ENCODE measurements around the gene TALDO1.

DNA sequence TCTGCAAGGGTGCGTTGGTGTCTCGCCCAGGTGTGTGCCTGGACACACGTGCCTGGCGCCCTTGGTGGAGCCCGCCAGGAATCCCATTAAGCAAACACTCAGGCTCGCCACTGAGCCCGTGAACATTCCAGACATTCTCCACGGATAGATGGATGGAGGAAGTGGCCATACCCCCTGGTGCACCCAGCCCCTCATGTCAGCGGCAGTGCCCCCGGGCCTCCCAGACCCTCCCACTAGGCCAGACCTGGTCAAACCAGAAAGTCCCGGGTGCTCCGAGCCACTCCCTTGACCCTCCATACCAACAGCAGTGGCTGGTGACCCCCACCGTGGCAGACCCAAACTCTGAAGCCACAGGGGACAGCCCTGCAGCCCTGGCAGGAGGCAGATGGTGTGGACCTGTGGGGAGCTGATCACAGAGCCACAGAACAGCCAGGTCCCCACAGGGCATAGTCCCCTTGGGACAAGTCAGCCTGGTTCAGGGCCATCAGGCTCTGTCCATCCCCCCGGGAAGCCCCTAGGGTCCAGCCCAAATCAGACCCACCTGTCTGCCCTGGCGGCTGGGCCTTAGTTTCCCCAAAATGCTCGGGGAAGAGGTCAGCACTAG lies 39.3 kb upstream of the TALDO1 start:
- TF ChIP-seq, protein P1, sequence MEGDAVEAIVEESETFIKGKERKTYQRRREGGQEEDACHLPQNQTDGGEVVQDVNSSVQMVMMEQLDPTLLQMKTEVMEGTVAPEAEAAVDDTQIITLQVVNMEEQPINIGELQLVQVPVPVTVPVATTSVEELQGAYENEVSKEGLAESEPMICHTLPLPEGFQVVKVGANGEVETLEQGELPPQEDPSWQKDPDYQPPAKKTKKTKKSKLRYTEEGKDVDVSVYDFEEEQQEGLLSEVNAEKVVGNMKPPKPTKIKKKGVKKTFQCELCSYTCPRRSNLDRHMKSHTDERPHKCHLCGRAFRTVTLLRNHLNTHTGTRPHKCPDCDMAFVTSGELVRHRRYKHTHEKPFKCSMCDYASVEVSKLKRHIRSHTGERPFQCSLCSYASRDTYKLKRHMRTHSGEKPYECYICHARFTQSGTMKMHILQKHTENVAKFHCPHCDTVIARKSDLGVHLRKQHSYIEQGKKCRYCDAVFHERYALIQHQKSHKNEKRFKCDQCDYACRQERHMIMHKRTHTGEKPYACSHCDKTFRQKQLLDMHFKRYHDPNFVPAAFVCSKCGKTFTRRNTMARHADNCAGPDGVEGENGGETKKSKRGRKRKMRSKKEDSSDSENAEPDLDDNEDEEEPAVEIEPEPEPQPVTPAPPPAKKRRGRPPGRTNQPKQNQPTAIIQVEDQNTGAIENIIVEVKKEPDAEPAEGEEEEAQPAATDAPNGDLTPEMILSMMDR (IDR thresholded peaks at IDR 0.05; ENCODE audit: extremely low read depth in 1 of 2, insufficient read depth in 1 of 2, low read depth in 1 of 2, low read length in 2 of 2) = no peak
- TF ChIP-seq GATA2 (IDR thresholded peaks at IDR 0.05; ENCODE audit: insufficient read depth, insufficient read length, low read depth, low read length) (no peak), MYC (IDR thresholded peaks at IDR 0.05; ENCODE audit: low read depth, low read length) (no peak), POLR2AphosphoS5 (IDR thresholded peaks at IDR 0.05; ENCODE audit: insufficient read depth, low read depth, low read length) (no peak), EZH2 (IDR thresholded peaks at IDR 0.05; ENCODE audit: borderline replicate concordance, low read depth, low read length, severe bottlenecking) (no peak)
- TF ChIP-seq, protein P2, sequence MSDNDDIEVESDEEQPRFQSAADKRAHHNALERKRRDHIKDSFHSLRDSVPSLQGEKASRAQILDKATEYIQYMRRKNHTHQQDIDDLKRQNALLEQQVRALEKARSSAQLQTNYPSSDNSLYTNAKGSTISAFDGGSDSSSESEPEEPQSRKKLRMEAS (IDR thresholded peaks at IDR 0.05; ENCODE audit: insufficient read depth, insufficient read length) = no peak

Measured in endothelial cell of umbilical vein (primary cell).